ENCODE measurements around the gene EMILIN3.

EMILIN3 gene

GRCh38 chr20:41362748-41363140 lies 3.9 kb downstream of the EMILIN3 start:
- no peak for DNase-seq

- no peak for DNase-seq
Observed at GRCh38 chr20:41361757-41362747, 4.6 kb downstream of the EMILIN3 start.

DNA sequence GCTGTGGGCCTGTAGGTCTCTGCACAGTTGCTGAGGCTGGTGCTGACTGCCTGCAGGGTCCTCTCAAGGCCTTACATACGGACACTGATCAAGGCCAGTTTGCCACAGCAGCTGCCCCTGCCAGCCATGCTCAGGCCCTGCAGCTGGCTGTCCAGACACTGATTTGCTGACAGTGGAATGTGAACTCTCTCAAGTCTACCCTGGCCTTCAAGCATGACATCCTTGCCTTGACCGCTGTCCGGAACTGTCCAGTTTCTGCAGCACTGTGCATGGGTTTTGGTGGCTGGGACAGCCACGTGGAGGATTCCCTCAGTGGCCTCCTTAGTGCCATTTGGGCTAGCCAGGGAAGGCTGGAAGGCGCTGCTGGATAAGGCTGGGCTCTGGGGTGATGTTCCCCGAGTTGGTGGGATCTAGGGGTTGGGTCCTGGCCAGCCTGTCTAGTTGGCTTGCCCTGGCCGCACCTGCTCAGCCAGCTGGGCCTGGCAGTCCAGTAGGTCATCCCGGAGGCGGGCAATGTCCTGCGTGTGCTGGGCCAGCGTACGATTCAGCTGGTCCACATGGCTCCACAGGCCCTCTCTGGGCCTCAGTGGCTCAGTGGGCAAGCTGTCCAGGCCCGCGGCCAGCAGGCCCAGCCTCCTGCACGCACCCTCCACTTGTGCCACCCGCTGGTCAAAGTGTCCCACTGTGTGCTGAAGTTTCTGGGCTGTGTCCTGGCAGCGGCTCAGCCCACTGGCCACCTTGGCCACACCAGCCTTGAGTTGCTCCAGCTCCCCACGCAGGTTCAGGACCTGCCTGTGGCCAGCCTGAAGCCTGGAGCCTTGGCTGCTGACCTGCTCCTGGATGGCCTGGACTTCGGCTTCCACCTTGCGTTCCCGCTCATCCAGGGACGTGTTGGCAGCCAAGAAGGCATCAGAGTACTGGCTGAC lies 5.5 kb downstream of the EMILIN3 start:
- DNase-seq, result no peak

GRCh38 chr20:41359541-41360011 lies 7.0 kb downstream of the EMILIN3 start:
- no peak for DNase-seq

- no peak for DNase-seq
Observed at GRCh38 chr20:41358717-41359116, 7.9 kb downstream of the EMILIN3 start.

DNA sequence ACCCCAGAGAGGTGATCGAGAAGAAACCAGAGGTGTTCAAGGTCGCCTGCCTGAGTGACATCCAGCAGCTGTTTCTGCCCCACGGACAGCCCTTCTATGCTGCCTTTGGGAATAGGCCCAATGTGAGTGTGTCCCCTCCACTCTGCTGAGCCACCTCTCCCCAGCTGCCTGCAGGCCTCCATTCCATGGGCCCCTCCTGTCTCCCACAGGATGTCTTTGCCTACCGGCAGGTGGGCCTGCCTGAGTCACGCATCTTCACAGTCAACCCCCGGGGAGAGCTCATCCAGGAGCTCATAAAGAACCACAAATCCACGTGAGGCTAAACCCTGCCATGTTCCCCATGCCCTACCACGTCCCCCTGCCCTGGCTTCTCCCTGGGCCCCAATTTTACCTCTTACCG lies 8.4 kb downstream of the EMILIN3 start:
- DNase-seq, result no peak

GRCh38 chr20:41357424-41358163 lies 9.0 kb downstream of the EMILIN3 start:
- no peak for DNase-seq

GRCh38 chr20:41356951-41357350 lies 9.7 kb downstream of the EMILIN3 start:
- no peak for DNase-seq

GRCh38 chr20:41355598-41356203 lies 10.9 kb downstream of the EMILIN3 start:
- no peak for DNase-seq

GRCh38 chr20:41355192-41355591 lies 11.4 kb downstream of the EMILIN3 start:
- no peak for DNase-seq

GRCh38 chr20:41353530-41353929 lies 13.1 kb downstream of the EMILIN3 start:
- DNase-seq, result no peak

DNA sequence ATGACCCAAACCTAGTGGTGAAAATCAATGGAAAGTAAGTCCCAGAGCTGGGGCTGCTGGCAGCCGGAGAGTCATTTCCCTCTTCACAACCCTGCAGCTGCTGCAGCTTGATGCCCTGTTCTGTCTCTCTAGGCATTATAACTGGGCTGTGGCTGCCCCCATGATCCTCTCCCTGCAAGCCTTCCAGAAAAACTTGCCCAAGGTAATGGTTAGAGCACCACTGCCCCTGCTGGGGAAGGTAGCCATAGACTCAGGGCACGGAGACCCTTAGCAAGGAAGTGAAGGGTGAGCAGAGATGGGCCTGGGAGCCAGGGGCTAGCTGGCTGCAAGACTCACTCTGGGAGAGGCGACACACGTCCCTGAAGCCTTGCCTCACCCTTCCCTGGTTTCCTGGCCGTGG lies 14.0 kb downstream of the EMILIN3 start:
- no peak for DNase-seq

- DNase-seq, result no peak
Observed at GRCh38 chr20:41352106-41352505, 14.5 kb downstream of the EMILIN3 start.

DNA sequence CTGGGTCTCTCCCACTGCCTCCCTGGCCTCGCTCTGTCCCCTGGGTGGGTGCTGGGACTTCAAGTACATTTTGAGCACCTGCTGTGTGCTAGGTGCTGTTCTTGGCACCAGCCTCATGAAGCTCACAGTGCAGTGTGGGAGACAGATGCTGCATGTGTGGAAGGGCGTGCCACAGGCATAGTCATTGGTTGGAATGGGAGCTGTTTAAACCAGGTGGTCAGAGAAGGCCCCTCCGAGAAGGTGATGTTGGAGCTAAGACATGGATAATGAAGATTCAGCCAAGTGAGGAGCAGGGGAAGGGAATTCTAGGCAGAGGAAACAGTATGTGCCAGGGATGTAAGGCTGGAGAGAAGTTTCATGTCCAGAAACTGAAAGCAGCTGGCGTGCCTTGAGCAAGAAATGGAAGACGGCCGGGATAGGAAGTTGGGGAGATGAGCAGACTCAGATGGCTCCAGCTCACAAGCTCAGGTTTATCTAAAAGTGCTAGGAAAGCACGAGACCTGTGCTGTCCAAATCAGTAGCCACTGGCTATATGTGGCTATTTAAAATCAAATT lies 16.1 kb downstream of the EMILIN3 start:
- DNase-seq, result no peak

DNA sequence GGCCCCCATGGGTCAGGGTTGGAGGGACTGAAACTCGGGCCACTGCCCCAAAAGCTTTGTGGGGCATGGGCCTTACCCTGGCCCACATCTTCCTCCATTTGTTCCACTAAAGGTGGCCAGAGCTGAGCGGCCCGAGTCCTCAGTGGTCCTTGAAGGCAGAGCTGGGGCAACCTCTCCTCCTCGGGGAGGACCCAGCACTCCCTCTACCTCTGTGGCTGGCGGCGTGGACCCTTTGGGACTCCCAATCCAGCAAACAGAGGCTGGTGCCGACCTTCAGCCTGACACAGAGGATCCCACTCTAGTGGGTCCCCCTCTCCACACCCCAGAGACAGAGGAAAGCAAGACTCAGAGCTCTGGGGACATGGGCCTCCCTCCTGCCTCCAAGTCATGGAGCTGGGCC lies 16.7 kb downstream of the EMILIN3 start:
- DNase-seq, result no peak

- DNase-seq, result no peak
Observed at GRCh38 chr20:41349266-41349665, 17.4 kb downstream of the EMILIN3 start.

DNA sequence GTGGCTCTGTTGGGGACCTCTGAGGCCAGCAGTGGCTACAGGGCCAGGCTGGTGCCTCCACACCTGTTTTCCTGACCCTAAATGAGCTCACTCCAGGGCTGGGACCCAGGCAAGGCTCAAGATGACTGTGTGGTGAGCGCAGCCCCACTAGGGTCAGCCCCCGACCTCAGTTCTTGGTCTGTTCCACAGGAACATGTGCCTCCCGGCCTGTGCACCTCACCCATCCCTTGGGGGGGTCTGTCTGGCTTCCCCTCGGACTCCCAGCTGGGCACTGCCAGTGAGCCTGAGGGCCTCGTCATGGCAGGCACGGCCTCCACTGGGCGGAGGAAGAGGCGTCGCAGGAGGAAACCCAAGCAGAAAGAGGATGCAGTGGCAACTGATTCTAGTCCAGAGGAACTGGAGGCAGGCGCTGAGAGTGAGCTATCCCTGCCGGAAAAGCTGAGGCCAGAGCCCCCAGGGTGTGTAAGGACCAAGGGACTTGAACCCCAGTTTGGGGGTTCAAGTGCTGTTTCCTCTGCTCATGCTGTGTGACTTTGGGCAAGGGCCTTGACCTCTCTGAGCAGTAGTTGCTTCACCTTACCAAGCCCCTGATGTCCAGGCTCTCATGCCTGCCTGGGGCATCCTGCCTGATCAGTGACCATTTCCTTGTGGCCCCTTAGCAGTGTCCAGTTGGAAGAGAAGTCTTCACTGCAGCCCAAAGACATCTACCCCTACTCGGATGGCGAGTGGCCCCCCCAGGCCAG lies 18.0 kb downstream of the EMILIN3 start:
- DNase-seq, result no peak

- DNase-seq, result no peak
Observed at GRCh38 chr20:41347523-41348429, 18.8 kb downstream of the EMILIN3 start.

DNA sequence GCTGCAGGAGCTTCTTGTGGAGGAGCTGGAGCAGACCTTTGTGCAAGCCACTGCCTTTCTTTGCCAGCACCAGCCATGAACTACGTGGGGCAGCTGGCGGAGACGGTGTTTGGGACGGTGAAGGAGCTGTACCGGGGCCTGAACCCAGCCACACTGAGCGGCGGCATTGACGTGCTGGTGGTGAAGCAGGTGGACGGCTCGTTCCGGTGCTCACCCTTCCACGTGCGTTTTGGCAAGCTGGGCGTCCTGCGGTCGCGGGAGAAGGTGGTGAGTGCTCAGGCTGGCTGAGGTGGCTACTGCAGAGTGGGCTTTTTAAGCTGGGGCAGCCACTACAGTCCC lies 20.9 kb downstream of the EMILIN3 start:
- no peak for DNase-seq

Measured in stimulated activated CD4-positive, alpha-beta T cell treated with anti-CD3 and anti-CD28 coated beads, Interleukin-2, amount 100 ng/mL, for 24 hours (primary cell).